HG03025 (cell line): ENCODE data around the gene TLCD3B.
"Not testable (repeated sequence)": the region's sequence is repeated elsewhere in the genome, so short reads cannot be mapped to it uniquely, and the experiment has no call there.

Source experiments
- ATAC-seq: cut with Tn5 transposase; IDR thresholded peaks from one replicate; pipeline ENCODE4 v1.9.1; 2021; ENCODE audit warnings: mild to moderate bottlenecking, moderate library complexity; ENCODE audit not compliant: unreplicated experiment, low FRiP score

Gene TLCD3B

DNA sequence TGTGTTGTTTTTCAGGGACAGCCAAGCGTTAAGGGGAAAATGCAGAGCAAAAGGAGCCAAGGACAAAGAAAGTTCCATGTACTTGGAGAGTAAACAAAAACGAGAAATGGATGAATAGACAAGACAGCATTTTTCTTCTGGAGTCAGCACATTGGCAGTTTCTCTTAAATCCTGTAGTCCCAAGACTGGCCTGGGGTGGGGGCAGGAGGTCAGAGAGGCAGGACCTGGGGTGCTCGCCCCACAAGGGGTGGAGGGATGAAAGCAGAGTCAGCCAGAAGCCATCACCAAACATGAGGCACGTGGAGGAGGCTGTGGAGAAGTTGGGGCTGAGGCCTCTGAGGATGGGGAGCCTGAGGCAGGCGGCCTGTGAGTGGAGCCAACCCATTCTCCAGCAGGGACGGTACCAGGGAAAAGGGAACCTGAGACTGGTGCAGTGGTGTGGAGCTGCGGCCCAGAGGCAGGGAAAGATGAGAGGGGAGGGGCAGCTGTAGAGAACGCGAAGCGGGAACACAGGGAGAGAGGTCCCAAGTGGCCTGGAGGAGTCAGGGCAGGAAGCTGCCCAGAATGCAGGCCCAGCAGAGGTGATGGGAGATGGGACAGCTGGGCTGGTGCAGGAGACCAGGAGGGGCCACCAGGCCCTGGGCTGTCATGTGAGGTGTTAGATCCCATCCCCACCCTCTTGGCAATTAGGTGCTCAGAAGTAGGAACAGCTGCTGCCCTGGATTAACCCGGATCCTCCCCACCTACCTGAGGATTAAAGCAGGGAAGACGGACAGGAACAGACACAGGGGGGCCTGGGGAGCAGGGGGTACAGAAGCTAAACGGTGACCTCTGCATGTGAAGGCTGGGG, 3.3 kb downstream of the TLCD3B start:
- ATAC-seq: no peak

DNA sequence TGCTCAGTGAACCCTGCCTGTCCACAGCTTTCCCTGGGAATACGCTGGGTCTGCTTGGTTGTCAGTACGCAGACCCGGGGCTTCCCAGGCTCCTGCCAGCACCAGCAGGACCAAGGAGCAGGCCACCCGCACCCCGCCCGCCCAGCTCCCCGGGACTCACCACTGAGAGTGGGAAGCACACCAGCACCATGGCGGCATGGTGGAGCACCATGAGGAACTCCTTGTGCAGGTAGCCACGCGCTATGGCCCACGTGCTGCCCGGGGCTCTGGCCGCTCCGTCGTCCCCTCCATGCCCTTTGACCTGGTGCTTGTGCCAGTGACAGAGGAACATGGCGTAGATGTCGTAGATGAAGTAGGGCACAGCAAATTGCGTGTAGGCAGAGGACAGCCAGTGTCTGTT, 4.6 kb downstream of the TLCD3B start:
- ATAC-seq: no peak

DNA sequence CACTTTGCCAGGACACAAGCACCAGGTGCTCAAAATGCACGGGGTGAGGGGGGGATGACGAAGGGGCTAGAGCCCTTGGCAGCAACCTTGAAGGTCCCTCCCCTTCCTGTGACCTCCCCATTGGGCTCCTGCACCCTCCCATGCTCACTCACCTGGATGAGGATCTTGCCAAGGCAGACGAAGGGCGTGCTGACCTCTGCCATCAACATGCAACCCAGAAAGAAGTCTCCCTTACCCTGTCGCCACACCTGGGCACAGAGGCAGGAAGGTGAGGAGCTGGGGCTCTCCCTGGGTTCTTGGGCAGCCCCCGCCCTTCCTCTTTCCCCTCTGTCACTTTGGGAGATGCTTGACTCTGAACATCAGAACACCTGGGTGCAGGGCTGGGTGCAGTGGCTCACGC, 5.5 kb downstream of the TLCD3B start:
- no peak for ATAC-seq

DNA sequence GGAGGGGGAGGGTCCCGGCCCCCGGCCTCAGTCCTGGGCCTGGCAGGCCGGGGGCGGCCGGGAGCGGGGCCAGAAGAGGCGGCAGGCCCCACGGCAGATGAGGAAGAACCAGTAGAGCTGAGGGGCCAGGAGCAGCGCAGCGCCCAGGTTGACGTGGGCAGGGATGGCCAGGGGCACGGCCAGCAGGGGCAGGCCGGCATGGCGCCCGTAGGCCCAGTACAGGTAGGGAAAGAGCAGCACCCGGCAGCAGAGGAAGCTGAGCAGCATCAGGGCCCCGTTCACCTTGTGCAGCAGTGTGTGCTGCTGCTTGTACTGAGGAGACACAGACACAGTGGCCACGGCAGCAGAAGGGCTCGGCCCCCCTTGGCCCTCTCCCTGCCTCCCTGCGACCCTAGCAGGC, 5.9 kb downstream of the TLCD3B start:
- no peak for ATAC-seq

DNA sequence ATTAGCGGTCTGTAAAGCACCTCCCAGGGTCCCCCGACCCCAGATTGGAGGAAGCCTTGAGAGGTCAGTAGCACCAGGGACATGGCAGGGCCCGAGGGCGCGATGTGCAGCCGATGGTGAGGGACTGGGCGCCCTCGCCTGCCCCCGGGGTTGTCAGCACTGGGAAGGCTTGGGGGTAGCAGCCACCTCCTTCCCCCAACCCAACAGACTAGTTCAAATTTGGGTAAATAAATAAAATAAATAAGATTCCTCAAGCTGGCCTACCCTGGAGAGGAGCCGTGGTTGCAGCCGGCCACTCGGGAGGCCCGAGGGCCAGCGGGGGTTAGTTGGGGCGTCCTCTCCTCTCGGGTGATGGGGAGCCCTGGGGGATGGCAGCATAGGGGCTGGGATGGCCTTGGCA, 6.6 kb downstream of the TLCD3B start:
- no peak for ATAC-seq

DNA sequence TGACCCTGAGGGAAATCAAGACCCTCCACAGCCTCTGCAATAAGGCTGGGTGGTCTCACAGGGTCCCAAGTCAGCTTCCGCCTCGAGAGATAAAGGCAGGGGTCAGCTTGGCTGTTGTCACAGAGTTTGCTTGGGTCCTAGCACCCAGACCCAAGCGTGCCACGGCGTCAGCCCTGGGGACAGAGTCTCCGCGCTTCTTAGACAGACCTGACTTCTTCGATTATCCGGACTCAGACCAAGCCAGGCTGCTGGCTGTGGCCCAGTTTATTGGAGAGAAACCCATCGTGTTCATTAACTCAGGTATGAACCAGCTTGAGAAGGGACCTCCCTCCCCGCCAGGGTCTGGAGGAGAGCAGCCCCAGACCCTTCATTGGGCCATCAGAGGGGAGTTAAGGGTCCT, 7.5 kb downstream of the TLCD3B start:
- ATAC-seq: no peak

DNA sequence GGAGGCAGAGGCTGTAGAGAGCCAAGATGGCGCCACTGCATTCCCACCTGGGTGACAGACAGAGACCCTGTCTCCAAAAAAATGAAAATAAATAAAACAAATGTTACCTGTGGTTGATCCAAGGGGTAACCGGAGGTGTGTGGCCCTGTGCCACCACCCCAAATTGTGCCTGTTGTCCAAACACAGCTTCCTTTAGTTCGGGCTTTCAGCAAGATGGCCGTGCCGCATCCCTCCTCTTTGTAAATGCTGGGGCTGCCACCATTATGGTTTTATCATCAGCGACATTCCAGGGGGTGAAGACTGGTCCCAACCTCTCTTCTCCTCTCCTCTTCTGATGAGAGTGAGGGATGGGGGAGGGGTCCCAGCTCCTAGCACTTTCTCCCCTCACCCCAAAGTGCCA, 8.2 kb downstream of the TLCD3B start, which contains the start of gene C16orf92:
TSS of gene C16orf92 (plus strand) at position 312 of the 400 bp plus-strand sequence. CDS start 143 bp downstream, outside the sequence.
- ATAC-seq: no peak

DNA sequence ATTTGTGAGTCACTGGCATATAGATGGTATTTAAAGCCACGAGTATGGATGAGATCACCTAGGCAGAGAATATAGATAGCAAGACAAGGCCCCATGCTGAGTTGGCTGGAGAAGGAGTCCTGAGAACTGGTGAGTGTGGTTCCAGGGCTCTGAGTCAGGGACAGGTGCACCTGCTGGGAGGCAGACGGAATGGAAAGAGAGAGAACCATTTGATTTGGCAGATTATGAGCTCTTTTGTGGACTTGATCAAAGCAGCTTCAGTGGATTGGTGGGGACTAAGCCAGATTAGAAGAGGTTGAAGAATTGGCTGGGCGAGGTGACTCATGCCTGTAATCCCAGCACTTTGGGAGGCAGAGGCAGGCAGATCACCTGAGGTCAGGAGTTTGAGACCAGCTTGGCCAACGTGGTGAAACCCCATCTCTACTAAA, 12.3 kb downstream of the TLCD3B start:
- no peak for ATAC-seq

DNA sequence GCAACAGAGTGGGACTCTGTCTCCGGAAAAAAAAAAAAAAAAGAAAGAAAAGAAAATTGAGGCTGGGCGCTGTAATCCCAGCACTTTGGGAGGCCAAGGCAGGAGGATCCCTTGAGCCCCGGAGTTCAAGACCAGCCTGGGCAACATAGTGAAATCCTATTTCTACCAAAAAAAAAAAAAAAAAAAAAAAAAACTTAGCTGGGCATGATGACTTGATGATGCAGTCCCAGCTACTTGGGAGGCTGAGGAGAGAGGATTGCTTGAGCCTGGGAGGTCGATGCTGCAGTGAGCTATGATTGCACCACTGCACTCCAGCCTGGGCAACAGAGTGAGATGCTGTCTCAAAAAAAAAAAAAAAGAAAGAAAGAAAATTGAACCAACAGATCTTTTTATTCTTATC, 13.1 kb downstream of the TLCD3B start:
- ATAC-seq: not testable (repeated sequence)

DNA sequence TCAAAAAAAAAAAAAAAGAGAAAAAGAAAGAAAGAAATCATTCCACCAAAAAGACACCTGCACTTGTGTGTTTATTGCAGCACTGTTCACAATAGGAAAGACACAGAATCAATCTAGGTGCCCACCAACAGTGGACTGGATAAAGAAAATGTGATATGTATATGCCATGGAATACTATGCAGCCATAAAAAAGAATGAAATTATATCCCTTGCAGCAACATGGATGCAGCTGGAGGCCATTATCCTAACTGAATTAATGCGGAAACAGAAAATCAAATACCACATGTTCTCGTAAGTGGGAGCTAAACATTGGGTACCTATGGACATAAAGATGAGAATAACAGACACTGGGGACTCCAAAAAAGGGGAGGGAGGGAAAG, 13.8 kb downstream of the TLCD3B start:
- no peak for ATAC-seq

DNA sequence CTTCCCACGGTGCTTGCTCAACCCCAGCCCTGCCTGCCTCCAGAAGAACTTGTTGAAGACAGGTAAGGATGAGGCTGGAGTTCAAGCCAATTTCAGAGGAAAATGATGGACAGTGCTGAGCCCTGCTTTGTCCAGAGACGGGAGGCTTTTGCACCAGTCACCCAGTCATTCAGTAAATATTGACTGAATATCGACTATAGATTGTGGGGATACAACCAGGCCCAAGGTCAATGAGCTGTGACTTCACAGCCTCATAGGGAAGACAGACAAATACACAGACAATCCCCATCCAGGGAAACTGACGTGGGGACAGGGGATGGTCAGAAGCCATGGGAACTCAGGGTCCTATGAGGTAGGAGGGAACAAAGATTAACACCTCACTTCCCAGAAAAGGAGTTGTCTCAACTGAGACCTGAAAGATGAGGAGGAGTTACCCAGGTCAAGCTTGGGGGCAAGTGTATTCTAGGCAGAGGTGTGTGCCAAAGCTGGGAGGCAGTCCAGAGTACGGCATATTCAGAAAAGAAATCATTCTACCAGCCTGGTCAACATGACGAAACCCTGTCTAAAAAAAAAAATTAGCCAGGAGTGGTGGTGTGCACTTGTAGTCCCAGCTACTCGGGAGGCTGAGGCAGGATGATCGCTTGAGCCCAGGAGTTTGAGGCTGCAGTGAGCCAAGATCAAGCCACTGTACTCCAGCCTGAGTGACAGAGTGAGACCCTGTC, 14.4 kb downstream of the TLCD3B start:
- no peak for ATAC-seq

DNA sequence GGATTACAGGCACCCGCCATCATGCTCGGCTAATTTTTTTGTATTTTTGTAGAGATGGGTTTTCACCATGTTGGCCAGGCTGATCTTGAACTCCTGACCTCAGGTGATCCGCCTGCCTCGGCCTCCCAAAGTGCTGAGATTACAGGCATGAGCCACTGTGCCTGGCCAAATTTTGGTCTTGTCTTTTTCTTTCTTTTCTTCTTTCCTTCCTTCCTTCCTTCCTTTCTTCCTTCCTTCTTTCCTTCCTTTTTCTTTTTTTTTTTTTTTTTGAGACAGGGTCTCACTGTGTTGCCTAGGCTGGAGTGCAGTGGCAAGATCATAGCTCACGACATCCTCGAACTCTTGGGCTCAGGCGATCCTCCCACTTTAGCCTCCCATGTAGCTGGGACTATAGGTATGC, 15.6 kb downstream of the TLCD3B start:
- not testable (repeated sequence) for ATAC-seq

DNA sequence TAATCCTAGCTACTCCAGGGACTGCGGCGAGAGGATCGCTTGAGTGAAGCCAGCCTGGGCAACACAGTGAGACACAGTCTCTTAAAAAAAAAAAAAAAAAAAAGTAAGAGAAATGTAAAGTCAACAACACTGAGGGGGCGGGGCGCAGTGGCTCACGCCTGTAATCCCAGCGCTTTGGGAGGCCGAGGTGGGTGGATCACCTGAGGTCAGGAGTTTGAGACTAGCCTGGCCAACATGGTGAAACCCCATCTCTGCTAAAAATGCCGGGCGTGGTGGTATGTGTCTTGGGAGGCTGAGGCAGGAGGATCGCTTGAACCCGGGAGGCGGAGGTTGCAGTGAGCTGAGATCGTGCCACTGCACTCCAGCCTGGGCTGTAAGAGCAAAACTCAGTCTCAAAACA, 18.5 kb downstream of the TLCD3B start:
- ATAC-seq: not testable (repeated sequence)

DNA sequence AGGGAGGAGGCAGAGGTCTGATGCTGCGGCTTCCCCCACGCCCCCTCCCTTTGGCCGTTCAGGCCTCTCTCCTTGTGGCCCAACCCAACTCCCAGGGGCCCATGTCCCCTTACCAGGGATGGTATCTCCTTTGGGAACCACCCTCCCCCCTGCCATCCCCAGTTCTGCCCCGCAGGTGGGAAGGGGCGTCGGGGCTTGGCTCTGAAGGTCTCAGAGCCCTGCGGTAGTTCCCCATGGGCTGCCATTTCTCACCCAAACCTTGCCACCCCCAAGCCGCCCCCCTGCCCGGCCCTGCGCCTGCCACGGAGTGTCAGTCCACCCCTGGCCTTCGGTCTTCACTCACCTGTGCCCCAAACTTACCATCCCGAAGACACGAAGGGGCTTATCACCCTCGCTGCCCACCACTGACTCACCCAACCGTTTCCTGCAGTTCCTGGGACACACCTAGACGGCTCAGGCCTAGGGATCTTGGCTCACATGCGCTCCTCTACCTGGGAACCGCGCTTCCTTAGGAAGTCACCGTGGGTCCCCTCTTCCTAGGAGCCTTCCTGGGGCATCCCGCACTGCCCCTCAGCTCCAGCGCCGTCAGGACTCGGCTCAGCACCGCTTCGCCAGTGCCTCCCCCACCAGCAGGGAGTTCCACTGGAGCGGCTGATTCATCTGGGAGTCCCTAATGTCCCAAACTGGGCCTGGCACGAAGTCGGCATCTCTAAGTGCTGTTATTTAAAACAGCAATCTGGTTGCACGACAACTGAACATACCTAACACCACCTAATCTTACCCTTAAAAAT, 19.2 kb downstream of the TLCD3B start:
- no peak for ATAC-seq

DNA sequence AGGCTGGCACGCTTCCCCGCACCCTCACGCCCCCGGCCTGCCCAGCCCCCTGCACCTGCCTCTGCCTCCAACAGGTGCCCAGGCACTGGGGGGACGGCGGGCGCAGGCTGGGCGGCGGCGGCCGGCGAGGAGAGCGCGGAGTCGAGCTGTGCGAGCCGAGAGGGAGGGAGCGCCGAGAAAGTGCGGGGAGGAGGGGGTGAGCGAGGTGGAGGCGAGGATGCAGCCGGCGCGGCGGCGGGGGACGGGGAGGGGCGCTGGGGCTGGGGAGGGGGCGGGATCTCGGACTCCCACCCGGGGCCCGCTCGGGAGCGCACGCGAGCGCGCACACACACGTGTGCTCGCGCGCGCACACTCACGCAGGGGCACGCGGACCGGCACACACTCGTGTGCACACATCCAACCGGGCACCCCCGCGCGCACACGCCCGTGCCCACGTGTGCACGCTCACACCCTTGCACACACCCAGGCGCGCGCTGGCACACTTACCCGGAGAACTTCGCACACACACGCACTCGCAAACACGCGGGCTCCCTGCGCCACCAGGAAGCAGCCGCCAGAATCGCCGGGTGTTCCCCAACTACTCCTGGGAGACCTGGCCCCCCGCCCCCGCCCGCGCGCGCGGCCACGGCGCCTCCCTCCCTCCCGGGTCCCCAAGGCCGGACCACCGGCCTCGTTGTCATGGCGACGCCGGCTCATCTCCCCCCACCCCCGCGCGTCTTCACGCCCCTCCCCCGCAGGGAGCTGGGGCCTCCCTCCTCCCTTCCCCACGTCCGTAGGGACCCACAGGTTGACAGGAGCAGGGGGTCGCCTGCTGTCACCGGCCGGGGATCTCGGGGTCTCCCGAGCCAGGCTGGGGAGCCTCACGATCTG, 20.0 kb downstream of the TLCD3B start, which contains the start of gene DOC2A:
TSS of gene DOC2A (minus strand) at position 184 of the 870 bp plus-strand sequence. CDS start 805 bp downstream, outside the sequence.
- no peak for ATAC-seq

DNA sequence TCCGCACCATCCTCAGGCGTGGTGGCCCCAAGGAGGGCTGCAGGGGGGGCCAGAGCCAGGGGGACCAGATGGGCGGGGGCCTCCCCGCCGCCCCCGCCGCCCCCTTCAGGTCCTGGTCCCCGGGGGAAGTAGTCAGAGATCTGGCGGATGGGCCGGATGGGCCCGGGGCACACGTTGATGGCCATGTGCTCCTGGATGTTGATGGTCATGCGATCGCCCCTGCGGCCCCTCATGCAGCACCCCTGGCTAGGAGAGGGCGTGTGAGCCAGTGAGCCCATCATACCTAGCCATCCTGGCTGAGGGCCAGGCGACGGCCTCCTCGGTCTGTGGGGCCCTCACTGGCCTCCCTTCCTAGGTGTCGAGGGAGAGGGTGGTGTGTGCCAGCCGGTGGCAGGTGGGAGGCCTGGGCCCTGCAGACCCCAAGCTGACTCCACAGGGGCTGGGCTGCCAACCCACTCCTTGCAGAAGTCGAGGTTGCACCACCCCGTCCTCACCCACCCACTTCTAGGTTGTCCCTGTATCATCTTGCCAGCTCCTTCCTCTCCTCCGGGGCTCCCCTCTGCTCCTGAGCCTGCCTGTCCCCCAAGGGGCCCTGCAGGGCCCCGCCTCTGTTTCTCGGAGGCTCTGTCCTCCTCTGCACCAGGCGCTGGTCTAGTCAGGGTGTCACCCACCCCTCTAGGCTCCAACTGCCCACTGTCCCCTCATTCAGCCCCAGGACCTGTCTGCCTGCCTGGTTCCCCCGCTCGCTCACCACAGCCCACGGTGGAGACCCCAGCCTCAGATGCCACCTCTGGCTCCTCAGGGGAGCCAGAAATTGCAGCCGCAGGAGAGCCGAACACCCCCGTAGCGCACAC, 20.9 kb downstream of the TLCD3B start:
- ATAC-seq: no peak

DNA sequence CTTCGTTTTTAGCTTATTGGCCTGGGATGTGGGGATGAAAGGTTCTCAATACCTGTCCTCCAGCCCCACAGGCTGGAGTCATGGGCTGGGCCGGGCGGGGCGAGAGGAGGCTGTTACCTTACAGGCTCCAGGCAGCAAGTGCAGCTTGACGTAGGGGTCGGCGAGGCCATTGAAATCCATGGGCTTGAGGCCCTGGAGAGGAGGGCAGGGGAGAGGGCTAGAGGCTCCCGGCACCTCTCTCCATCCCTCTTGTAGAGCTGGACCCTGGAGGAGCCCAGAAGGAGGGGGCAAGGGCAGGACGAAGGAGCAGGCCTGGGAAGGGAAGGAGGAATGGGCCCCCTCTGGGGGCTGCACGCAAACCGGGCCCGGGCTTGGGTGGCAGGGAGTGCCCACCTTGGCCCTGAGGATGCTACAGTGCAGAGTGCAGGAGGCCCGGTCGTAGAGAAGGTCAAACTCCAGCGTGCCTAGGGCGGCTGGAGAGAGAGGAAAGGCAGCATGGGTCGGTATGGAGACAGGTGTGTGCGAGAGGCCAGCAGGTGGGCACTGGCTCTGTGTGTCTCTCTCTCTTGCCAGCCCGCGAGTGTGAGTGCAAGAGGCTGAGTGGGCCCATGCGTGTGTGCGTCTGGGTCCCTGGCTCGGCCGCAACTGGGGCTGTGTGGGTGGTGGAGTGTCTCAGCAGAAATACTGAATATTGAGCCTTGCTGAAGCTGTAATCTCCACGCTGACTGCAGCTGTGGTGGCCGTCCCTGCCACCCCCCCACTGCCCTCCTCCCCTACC, 21.8 kb downstream of the TLCD3B start:
- ATAC-seq: no peak

DNA sequence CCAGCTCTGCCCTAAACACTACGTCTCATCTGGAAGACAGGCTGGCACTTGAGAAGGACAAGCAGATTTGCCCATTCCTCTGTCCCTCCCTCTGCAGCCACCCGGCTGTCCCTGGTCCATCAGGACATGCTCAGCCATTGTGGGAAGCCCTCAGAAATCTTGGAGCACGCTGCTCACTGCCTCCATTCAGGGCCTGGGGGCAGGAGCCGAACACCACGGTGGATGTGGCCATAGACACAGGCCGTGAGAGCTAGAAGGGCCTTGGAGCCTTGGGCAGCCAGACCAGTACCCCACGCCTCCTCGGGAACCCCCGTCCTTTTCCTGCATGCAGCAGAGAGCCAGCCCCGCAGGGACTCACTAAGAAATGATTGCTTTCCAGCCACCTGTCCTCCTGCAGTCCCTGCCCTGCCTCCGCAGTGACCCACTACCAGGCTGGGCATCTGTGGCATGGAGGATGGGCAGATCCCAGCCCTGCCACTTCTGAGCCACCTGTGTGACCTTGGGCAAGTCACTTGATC, 23.6 kb downstream of the TLCD3B start:
- ATAC-seq: no peak
